HG03196 (cell line): ENCODE measurements around the gene URB1.
A peak's percentile ranks its signal among the peaks of the same experiment; 100 is the strongest.
"Not testable (repeated sequence)": the region's sequence is repeated elsewhere in the genome, so short reads cannot be mapped to it uniquely, and the experiment has no call there.

Experiments
- ATAC-seq: cut with Tn5 transposase; IDR thresholded peaks from one replicate; pipeline ENCODE4 v1.9.1; 2021; ENCODE audit not compliant: unreplicated experiment

URB1 gene

GRCh38 chr21:32392880-32393676 is at the start of gene URB1:
TSS of gene URB1 (minus strand) at chr21:32393012. CDS start at chr21:32392910, 102 bp downstream.
- peak; percentile 97 for ATAC-seq

GRCh38 chr21:32437729-32438128 is 44.9 kb upstream of the URB1 start:
- ATAC-seq: no peak

- not testable (repeated sequence) for ATAC-seq
These were observed 40.3 kb upstream of the URB1 start for GRCh38 chr21:32432982-32433660.

- no peak for ATAC-seq
These were observed 35.3 kb upstream of the URB1 start for GRCh38 chr21:32427958-32428623.

GRCh38 chr21:32426592-32427051 is 33.8 kb upstream of the URB1 start:
- ATAC-seq: no peak

- ATAC-seq: no peak
These were observed 33.3 kb upstream of the URB1 start for GRCh38 chr21:32426066-32426465.

GRCh38 chr21:32425628-32426027 is 32.8 kb upstream of the URB1 start:
- no peak for ATAC-seq

GRCh38 chr21:32424674-32425073 is 31.9 kb upstream of the URB1 start:
- ATAC-seq: no peak

- no peak for ATAC-seq
These were observed 31.4 kb upstream of the URB1 start for GRCh38 chr21:32424191-32424535.

- ATAC-seq: no peak
These were observed 30.7 kb upstream of the URB1 start for GRCh38 chr21:32423320-32424190.

GRCh38 chr21:32422064-32422463 is 29.3 kb upstream of the URB1 start:
- ATAC-seq: no peak

- ATAC-seq: no peak
These were observed 25.3 kb upstream of the URB1 start for GRCh38 chr21:32418146-32418545.

- no peak for ATAC-seq
These were observed 22.9 kb upstream of the URB1 start for GRCh38 chr21:32415451-32416398.

GRCh38 chr21:32414579-32415358 is 22.0 kb upstream of the URB1 start:
- ATAC-seq: no peak

GRCh38 chr21:32413697-32414578 is 21.1 kb upstream of the URB1 start:
- ATAC-seq: no peak

GRCh38 chr21:32413015-32413504 is 20.2 kb upstream of the URB1 start:
- no peak for ATAC-seq

- no peak for ATAC-seq
These were observed 19.6 kb upstream of the URB1 start, which contains the start of gene EVA1C for GRCh38 chr21:32412162-32413014. TSS of gene EVA1C (plus strand) at chr21:32412706. CDS start at chr21:32412854, 148 bp downstream.
